Stimulated activated CD4-positive, alpha-beta T cell treated with anti-CD3 and anti-CD28 coated beads, Interleukin-1b, Interleukin-23, amount 100 ng/mL, for 1 hour (primary cell): Measurements from ENCODE around the gene TMEM39B.
A peak's percentile ranks its signal among the peaks of the same experiment; 100 is the strongest.
"Not testable (repeated sequence)": the region's sequence is repeated elsewhere in the genome, so short reads cannot be mapped to it uniquely, and the experiment has no call there.

ENCODE experiments used
- DNase-seq, 2 donors: peaks; one replicate each; pipeline ENCODE4 v3.0.0-alpha.2; 2020; ENCODE audit warnings: low read depth in 2 of 2

The TMEM39B gene

DNA sequence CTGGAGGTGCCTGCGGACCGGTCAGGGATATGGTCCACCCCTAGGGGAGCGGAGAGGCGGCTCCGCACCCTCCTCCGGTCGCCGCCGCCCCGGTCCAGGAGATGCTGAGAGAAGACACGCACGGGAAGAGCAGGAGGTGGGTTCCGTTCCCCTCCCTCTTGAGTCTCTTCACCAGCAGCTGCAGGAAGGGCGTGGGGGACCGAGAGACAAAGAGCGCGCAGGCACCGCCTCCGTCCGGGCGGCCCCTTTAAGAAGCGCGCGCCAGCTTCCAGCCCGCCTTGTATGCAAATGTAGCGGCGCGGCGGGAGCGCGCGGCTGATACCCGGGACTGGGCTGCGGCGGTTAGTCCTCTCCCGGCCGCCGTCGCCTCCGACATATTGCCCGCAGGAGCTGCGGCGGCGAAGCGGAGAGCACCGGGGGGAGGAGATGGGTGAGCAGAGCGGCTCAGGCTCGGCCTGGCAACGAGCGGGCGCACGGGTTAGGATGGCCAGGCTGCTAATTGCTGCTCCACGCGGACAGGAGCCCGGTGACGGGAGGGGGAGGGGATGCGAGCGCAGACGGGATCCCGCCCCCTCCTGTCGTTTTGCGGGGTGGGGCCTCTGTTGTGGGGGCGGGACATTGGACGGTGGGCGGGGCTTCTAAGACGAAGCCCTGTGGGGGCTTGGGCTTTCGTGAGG, at the start of gene TMEM39B:
Gene TMEM39B (plus strand): TSS at position 318 of the 677 bp plus-strand sequence. CDS start 109 bp downstream, at position 427.
- DNase-seq, result peak; percentile 79 to 81

DNA sequence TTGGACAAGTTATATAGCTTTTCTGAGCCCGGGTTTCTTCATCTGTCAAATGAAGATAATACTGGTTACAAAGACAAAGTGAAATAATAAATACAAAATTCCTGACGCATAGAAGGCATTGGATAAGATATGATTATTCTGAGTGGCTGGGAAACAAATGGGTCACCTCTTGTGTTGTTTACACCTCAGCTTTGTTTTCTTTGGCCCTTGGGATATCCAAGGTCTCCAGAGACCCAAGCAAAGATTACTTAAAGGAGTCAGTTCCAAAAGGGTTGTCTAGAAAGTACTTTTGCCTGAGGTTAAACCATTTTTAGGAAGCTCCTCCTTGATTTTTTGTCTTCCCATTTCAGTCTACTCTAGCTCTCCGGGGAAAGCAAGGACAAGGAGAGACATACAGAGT, 49.4 kb upstream of the TMEM39B start:
- DNase-seq, result no peak

DNA sequence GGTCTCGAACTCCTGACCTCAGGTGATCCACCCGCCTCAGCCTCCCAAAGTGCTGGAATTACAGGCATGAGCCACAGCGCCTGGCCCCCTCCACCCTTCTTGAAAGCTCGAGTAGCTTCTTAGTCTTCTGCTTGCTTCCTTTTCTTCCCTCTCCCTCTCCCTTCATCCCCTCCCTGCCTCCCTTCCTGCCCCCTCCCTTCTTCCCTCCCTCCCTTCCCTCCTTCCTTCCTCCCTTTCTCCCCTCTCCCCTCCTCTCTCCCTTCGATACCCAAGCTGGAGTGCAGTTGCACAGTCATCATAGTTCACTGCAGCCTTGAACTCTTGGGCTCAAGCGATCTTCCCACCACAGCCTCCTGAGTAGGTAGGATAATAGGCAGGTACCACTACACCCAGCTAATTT, 47.2 kb upstream of the TMEM39B start:
- no peak for DNase-seq

DNA sequence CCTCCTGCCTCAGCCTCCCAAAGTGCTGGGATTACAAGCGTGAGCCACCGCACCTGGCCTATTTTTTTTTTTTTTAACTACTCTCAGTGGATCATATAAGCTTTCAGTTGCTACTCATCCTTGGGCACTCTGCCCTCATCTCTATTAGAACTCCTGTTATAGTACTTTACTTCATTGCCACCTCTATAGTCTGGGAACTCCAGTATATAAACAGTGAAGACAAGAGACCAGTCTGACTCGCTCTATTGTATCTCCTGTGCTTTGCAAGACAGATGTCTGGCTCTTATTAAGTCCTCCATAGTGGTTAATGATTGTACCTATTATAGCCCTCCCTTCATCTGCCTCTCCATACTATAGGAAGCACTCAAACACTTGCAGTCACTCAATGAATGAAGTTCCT, 44.0 kb upstream of the TMEM39B start:
- no peak for DNase-seq

DNA sequence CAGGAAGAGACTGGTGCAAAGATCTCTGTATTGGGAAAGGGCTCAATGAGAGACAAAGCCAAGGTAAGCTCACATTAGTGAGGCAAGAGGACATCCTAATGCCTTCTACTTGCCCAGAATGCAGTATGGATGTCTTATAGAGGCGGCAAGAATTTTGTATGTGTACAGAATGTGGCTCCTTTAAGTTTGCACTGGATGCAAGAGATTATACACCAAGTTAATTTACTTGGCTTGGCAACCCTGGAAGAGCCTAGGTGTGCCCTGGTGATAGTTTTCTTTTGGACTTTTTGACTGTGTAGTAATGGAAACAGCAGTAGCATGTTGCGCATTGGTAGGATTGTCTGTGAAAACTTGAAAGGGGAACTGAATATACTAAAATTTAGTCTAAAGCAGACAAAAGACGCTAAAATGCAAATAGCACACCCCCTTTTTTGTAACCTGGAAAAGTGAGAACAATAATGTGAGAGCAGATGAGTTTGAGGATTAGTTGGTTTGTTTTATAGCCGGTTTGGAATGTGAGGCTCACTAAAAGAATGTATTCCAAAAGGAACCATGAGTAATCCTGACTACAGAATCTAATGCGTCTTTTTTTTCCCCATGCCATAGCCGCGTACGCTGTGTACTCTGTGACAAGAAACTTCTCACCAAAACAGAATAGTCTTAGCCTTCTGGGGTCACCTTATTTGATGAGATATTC, 41.0 kb upstream of the TMEM39B start:
- DNase-seq, result no peak

DNA sequence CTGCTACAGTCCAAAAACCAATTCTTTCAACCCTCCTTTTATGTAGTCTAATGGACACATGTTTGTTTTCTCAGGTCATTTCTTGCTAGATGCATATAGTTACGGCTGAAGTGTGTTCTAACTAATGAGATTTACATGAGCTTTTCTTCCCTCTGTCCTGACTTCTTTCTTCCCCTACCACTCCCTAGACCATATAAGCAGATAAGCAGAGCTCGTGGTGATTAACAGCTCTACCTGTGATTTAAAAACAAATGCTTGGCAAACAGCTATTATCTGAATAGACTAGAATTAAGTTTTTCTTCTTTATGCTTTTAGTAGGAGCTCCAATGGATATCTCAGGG, 40.5 kb upstream of the TMEM39B start:
- no peak for DNase-seq

DNA sequence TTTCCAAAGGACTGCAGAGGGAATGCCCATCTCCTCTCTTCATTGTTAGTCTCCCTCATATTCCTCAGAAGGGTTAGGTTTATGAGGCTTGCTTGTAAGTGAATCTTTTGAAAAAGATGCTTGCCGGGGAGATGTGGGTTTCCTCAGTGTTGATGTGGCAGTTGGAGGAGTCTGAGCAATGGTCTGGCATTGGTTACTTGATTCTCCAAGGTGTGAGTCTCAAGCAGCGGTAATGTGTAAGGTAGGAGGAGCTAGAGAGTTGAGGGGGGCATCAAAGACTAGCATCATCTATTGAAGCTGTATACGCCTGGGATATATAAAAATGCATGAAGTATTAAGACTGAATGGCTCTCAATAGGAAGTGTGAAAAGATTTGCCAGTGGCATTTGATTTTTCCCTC, 37.6 kb upstream of the TMEM39B start:
- no peak for DNase-seq

DNA sequence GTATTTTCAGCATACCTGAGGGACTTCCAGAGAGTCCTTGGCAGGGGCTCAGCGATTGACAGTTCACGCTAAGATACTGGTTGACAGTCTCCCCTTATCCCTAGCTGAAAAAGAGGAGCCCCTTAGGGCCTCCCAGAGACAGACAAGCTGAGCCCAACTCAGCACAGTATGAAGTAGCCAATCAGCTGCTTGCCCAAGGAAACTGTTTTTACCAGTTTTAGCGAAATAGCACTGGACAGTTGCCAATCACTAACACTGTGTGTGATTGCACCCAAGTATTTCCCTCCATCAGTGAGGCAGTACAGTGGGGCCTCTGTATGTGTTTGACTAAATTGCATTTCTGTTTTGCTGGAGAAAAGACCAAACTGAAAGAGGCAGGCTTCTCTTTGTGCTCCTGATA, 32.0 kb upstream of the TMEM39B start:
- no peak for DNase-seq

DNA sequence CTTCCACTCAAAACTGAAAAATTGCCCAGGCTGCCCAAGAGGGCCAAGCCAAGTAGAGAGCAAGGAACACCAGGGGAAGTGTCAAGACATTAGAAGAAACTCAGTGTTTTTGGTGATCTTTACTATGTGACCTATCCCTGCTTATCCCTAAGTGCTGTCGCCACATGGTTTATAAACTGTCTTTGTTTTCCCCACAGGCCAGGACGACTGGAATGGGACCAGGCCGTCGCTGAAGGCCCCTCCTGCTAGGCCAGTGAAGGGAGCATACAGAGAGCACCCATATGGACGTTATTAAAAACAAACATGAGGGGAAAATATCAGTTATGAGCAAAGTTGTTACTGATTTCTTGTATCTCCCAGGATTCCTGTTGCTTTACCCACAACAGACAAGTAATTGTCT, 30.4 kb upstream of the TMEM39B start:
- DNase-seq, result no peak

DNA sequence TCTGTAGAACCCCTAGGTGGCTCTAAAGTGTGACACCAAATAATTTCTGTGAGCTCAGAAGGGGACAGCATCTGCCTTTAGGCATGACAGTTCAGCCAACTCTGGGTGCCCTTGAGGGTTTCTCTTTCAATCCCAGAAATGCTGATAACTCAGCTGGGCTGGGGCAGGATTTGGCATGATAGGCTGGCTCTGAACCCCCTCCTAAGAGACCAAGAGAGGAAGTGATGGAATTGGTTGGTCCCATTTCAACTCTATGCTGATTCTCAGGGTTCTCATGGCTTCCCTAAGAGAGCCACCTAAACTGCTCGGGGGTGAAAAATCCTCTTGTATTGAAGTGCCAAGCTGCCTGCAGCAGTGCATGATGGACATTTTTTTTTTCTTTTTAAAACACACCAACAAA, 28.5 kb upstream of the TMEM39B start:
- DNase-seq, result no peak

DNA sequence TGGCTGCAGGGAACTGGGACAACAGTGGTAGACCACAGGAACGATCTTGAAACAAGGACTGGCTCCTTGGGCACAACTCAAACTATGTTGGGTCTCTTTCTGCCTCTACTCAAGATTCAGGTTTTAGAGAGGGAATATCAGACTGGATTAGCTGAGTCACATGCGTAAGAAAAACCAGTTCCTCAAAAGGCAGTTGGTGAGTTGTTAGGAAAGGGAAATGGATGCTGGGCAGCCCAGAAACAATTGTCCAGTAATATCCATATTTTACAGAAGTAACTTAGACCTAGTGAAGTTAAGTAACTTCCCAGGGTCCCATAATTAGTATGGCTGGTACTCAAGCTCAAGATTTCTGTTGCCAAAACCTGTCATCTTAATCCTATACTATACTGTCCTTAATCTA, 27.0 kb upstream of the TMEM39B start:
- no peak for DNase-seq

DNA sequence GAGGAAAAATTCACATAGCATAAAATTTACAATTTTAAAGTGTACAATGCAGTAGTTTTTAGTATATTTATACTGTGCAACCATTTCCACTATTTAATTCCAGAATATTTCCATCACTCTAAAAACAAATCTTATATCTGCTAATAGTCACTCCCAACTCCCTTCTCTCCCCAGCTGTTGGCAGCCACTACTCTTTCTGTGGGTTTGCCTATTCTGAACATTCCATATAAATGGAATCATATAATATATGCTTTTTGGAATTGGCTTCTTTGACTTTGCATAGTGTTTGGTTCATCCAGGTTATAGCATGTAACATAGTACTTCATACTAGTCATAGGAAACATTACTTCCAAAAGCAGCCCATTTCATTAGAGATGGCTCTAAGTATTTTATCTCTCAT, 25.0 kb upstream of the TMEM39B start:
- DNase-seq, result no peak

DNA sequence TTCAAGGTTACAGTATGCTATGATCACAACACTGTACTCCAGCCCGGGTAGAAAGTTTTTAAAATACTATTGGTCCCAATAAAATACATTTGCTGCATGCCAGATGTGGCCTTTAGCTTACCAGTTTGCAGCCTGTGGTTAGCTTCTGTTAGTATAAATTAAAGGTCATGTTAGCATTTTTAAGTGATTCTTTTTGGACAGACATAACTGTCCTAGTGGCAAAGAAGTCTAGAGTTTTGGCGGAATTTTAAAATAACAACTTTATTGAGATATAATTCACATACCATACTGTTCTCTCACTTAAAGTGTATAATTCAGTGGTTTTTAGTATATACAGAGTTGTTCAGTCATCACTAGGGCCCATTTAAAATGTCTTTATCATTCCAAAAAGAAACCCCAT, 24.3 kb upstream of the TMEM39B start:
- no peak for DNase-seq

DNA sequence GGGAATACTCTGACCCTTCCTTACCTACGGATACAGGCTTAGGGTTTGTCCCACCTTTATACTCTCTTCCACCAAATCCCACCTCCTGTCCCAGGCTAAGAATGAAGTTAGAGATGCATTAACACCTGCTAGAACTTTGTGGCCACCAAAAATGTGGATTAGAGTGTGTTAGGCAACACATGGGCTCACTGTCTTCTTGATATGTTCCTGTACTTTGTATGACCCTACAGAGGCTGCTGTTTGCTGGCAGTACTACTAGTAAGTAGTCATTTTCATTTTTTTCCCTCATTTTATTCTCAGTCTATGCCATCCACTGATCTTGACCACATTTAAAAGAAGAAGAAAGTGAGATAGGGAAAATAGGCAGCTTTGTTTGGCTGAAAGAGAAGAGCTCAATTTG, 21.0 kb upstream of the TMEM39B start:
- DNase-seq, result no peak

DNA sequence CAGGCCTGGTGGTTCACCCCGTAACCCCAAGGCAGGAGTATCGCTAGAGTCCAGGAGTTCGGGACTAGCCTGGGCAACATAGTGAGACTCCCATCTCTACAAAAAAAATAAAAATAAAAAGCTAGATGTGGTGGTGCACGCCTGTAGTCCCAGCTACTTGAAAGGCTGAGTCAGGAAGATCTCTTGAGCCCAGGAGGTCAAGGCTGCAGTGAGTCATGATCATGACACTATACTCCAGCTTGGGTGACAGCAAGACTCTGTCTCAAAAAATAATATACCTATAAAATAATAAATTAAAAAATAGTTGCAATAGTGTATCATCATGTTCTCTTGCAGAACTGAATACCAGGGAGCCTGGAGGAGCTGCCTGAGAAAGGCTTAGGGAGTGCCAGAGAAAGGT, 19.9 kb upstream of the TMEM39B start:
- no peak for DNase-seq

DNA sequence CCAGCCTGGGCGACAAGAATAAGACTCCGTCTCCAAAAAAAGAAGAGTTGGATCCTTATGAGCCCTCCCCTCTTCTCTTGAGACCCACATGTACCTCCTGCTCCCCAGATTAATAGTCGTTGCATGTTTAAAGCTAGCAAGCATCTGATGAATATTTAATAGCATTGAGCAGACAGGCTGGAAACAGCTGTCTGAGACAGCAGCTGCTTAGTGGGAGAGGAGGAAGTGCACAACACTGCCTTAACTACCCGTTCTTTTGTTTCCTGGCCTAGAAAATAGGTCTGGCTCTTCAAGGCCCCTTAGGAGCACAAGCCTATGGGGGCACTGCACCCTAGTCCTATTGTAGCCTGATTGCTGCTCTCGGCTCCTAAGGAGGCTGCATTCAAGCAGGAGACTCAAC, 17.3 kb upstream of the TMEM39B start:
- no peak for DNase-seq

DNA sequence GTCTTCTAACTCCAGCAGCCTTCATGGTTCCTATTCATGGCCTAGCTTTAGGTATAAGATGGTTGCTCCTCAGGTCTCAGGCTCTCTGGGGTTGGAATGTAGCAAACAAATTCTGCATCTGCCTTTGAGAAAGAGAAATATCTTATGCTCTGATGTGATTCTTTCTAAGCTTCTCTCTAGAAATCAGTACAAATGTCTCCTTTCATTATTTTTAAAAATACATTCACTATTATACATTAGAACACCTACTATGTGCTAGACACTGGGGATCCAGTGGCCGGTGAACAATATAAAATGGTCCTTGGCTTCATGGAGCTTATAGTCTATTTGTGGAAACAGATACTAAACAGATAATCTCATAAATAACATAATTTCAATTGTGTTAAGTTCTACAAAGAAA, 16.1 kb upstream of the TMEM39B start:
- DNase-seq, result no peak

DNA sequence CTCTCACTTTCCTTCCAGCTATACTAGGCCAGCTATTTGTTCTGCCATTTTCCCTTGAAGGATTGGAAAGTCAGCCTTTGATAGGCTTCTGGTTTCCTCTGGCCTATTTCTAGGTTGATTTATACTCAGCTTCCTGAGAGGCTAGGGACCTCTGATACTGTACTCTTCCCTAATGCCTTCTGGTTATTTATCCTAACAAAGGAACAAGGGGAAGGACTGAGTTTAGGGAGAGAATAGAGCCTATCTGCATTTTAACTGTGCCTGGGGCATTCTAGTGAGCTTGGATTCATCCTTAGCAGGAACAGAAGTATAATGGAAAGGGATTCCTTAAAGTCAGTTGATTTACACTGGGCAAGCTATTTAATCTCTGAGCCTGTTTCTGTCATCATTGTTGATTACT, 11.8 kb upstream of the TMEM39B start:
- no peak for DNase-seq

DNA sequence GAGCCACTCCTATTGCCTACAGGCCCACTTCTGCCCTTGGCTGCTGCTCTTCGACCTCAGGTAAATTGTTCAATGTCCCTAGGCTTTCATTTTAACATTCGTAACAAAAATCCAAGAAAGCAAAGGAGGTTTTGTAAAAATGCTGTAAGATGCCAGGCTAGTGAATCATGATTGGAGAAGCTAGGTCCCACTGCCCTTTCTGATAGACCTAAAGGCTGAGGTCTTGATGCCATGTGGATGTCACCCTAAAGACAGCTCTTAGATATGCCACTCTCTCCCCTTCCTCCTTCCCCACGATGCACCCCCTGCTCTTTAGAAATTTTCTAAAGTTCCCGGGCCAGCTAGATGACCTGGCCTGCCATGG, 9.9 kb upstream of the TMEM39B start:
- no peak for DNase-seq

DNA sequence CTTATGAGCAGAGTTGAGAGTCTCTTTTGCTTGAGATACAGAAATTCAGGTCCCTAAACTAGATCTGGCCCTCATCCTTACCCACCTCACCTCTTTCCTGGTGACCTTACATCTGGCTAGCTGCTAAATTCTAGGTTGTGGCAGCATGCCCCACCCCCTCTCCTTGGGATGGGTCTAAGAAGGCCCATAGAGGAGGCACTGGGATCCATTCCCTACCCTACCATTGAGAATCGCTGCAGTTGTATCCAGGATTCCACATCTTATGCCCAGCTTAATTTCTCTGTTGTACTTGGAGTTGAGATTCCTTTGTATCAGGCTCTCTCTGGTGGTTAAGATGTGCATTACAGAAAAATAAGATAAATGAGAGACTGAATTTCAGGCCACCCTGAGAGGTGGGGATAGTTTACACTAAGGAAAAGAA, 9.5 kb upstream of the TMEM39B start:
- DNase-seq, result no peak

DNA sequence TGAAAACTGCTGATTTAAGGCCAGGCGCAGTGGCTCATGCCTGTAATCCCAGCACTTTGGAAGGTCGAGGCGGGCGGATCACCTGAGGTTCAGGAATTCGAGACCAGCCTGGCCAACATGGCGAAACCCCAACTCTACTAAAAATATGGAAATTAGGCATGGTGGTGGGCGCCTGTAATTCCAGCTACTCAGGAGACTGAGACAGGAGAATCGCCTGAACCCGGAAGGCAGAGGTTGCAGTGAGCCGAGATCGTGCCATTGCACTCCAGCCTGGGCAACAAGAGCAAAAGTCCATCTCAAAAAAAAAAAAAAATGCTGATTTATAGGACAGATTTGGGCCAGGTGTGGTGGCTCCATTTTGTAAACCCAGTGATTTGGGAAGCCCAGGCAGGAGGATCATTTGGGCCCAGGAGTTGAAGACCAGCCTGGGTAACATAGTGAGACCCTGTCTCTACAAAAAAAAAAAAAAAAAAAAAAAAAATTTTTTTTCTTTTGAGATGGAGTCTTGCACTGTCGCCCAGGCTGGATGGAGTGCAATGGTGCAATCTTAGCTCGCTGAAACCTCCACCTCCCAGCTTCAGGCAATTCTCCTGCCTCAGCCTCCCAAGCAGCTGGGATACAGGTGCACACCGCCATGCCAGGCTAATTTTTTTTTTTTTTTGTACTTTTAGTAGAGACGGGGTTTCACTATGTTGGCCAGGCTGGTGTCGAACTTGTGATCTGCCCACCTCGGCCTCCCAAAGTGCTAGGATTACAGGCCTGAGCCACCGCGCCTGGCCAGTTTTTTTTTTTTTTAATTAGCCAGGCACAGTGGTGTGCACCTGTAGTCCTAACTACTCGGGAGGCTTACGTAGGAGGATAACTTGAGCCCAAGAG, 6.9 kb upstream of the TMEM39B start:
- DNase-seq, result not testable (repeated sequence)

DNA sequence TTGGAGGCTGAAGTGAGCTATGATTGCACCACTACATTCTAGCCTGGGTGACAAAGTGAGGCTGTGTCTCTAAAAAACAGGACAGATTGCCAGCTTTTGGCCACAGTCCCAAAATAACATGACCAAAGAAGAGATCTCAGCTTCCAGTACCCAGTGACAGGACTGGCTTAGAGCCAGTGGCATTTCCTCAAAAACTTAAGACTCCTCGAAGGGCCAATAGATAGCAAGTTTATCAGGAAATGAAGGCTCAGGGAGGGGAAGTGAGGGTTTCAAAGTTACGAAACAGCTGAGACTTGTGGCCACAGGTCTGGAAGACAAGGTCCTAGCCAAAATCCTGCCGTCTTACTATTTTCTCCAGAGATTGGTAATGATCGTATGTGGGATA, 6.3 kb upstream of the TMEM39B start:
- DNase-seq, result no peak
